GM12892 (cell line): ENCODE measurements around the gene NPS.

Experiments
- DNase-seq: peaks from one replicate; pipeline ENCODE4 v3.0.0; 2011; ENCODE audit not compliant: insufficient read length
- FAIRE-seq: peaks from 2 replicates; lab custom pipeline; 2011; peaks lifted over from hg19 to GRCh38; lab: Jason Lieb, UNC
- POLR2A ChIP-seq: IDR thresholded peaks from 2 replicates; pipeline ENCODE4 v1.6.1; 2011; ENCODE audit warnings: low read depth, low read length, control low read depth
- POLR2AphosphoS5 ChIP-seq: IDR thresholded peaks from 2 replicates; pipeline ENCODE4 v1.6.1; 2011; ENCODE audit warnings: low read depth, low read length, control low read depth
- TAF1 ChIP-seq: IDR thresholded peaks from 2 replicates; pipeline ENCODE4 v1.6.1; 2011; ENCODE audit warnings: low read depth, mild to moderate bottlenecking, control low read depth, low read length, borderline replicate concordance

NPS gene

GRCh38 chr10:127532659-127533058, 16.4 kb upstream of the NPS start:
- DNase-seq (no peak), FAIRE-seq (no peak)
- no peak for TF ChIP-seq TAF1
- TF ChIP-seq POLR2AphosphoS5: no peak
- TF ChIP-seq POLR2A: no peak

DNA sequence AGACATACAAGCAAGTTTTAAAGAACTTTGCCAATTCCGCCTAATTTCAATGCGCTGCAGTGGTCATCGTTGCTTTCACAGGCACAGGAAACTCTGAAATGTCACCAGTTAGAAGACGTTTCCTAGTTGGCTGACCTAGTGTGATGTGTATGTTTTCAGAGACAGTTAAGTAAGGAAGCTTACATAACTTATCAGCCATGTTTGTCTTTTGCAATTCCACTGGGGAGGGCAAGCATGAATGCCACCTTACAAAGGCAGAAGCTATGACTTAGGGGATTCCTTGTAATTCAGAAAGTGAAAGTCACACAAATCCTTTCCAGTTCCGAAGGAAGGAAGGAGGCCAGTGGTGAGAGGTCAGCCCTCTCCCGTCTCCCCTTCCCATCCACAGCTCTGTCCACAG, 15.0 kb upstream of the NPS start:
- no peak for DNase-seq
- TF ChIP-seq POLR2A (no peak), TAF1 (no peak), POLR2AphosphoS5 (no peak)
- no peak for FAIRE-seq

DNA sequence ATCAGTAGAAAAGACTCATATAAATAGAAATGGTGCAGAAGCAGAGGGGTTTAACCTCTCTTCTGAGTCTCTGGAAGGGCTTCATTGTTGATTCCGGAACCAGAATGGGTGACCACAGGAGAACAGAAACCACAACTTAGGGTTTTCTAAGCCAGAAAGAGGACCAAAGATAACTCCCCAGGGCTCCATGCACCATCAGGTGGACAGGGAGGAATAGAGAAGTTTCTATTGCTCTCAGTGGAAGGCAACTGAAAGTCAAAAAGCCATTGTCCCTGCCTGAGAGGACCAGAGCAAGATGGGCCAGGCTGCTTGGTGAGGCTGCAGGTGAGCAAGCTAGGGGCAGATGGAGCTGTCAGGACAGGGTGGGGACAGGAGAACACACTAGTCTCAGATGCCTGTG, 14.6 kb upstream of the NPS start:
- no peak for DNase-seq
- TF ChIP-seq POLR2A: no peak
- TF ChIP-seq TAF1: no peak
- TF ChIP-seq POLR2AphosphoS5: no peak
- FAIRE-seq: no peak

DNA sequence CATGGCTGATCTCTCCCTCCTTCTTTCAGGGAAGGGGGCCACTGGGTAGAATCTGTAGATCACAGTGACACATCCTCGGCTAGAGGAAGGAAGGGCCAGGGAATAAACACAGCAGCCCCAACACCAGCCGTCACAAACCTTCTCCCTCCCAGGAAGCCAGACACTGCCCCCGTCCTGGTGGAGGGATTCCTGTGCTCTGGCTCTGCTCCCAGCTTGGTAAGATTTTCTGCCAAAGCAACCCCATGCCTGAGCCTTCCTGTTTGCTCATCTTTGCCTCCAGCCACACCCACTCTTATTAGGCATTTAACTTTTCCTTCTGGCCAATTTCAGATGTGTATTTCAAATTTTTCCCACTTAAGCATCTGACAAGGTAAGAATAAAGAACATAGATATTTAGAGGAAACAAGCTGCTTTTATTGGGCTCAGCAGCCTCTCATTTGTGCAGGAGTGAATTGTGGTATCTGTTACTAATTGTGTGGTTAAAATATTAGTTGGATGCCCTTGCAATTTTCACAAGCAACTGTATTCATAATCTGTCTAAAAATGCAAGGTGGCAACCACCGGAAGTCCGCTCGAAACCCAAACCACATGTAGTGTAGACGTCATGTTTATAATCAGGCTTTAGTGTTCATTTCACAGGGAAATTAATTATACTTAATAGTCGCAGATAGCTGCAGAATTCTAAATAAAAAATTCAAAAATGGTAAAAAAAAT, 13.2 kb upstream of the NPS start:
- DNase-seq (no peak), FAIRE-seq (no peak)
- TF ChIP-seq POLR2AphosphoS5: no peak
- no peak for TF ChIP-seq TAF1
- no peak for TF ChIP-seq POLR2A

GRCh38 chr10:127536972-127537760, 11.9 kb upstream of the NPS start:
- FAIRE-seq (no peak), DNase-seq (no peak)
- TF ChIP-seq POLR2AphosphoS5 (no peak), TAF1 (no peak), POLR2A (no peak)

DNA sequence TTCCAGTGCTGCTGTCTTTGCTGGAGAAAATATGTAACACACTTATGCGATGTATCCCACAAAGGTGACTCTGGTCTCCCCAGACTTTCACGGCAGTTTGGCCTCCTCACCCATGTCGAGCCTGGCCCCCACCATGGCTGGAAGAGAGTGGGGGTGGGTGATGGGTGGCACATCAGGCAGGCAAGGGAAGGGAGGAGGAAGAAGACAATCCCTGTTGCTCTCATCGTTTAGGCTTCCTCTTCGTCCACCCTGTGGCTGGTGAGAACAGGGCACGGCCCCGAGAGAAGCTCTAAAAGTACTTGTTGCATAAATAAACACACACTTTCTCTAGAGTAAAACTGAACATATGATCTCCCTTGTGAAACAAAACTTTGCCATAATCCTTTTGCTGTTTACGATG, 11.2 kb upstream of the NPS start:
- DNase-seq: no peak
- TF ChIP-seq TAF1: no peak
- no peak for TF ChIP-seq POLR2AphosphoS5
- no peak for FAIRE-seq

GRCh38 chr10:127548022-127548421, 1.1 kb upstream of the NPS start:
- no peak for DNase-seq
- no peak for FAIRE-seq
- no peak for TF ChIP-seq POLR2A
- TF ChIP-seq TAF1: no peak
- no peak for TF ChIP-seq POLR2AphosphoS5

DNA sequence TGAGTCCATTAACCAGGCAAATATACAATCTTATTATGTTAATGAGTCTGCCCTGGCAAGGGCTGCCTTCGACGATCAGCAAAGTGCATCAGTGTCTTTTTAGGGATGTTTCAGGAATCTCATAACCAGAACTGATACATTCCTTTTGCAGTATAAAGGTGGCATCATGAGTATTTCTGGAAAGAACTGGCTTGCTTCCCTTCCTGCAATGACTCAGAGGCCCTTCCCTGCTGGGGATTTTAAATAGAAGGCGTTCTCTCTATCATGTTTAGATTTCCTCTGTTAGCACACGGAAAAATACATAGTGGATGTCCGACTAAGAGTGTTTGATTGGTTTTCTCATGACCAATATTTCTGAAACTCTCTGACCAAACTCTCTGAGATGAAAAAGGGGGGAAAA, 1.8 kb downstream of the NPS start:
- TF ChIP-seq TAF1: no peak
- DNase-seq (no peak), FAIRE-seq (no peak)

GRCh38 chr10:127552446-127552845, 3.3 kb downstream of the NPS start:
- FAIRE-seq (no peak), DNase-seq (no peak)
- TF ChIP-seq POLR2A (no peak), POLR2AphosphoS5 (no peak)

DNA sequence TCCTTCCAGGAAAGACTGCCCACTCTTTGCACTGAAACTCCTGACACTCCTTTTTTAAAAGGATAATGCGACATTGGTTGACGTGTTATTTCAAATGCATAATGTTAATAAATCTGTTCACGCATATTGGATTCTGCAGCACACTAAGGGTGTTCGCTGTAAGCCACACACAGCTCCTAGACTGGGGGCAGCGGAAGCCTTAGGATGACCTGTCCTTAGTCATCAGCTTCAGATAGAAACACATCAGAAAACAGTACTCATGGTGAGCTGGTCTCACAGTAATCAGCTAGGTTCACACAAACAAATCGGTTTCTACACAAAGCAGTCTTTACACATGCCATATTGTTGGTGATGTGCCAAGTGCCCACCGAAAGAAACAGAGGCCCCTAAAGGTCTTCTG, 4.3 kb downstream of the NPS start:
- FAIRE-seq: no peak
- DNase-seq: no peak
- TF ChIP-seq POLR2AphosphoS5 (no peak), TAF1 (no peak)

DNA sequence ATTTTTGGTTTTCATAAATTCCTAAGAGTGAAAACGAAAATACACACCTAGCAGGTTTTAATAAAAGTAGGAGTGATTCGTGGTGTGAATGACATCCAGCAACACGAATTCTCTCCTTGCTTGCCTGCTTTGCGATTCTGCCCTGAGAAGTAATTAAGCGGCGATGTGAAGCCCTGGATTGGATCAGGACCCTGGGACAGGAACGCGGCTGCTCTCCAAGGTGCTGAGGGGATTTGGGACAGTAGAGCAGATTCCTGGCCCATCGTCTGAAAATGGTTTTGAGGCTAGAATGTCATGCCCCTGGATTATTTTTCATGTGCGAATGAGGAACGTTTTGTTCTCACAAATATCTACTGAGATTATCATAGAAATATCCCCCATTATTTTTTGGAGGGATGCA, 7.8 kb downstream of the NPS start:
- DNase-seq: no peak
- FAIRE-seq: no peak
- no peak for TF ChIP-seq TAF1
- no peak for TF ChIP-seq POLR2A

- DNase-seq (no peak), FAIRE-seq (no peak)
- TF ChIP-seq POLR2A (no peak), POLR2AphosphoS5 (no peak), TAF1 (no peak)
Measured at GRCh38 chr10:127561647-127562046, 12.5 kb downstream of the NPS start.
